PC-3 (cell line): ENCODE measurements around the gene TCTN2.

Experiments used
- EZH2 ChIP-seq: fragments of 300-600 bp; sonication (generic); IDR thresholded peaks from one replicate; pipeline ENCODE4 v1.6.1; 2017; ENCODE audit warnings: antibody characterized with exemption, mild to moderate bottlenecking, low read length; ENCODE audit not compliant: unreplicated experiment
- EZH2phosphoT487 ChIP-seq: fragments of 300-600 bp; sonication (generic); IDR thresholded peaks from 2 replicates; pipeline ENCODE4 v1.6.1; 2018; ENCODE audit warnings: mild to moderate bottlenecking, antibody characterized with exemption, low read length, borderline replicate concordance
- TF ChIP-seq, protein P1 (sequence below): fragments of 300-600 bp; sonication (generic); conservative IDR thresholded peaks from 2 replicates; pipeline ENCODE4 v1.5.1; 2017; ENCODE audit warnings: antibody characterized with exemption, low read depth, mild to moderate bottlenecking, low read length

DNA sequence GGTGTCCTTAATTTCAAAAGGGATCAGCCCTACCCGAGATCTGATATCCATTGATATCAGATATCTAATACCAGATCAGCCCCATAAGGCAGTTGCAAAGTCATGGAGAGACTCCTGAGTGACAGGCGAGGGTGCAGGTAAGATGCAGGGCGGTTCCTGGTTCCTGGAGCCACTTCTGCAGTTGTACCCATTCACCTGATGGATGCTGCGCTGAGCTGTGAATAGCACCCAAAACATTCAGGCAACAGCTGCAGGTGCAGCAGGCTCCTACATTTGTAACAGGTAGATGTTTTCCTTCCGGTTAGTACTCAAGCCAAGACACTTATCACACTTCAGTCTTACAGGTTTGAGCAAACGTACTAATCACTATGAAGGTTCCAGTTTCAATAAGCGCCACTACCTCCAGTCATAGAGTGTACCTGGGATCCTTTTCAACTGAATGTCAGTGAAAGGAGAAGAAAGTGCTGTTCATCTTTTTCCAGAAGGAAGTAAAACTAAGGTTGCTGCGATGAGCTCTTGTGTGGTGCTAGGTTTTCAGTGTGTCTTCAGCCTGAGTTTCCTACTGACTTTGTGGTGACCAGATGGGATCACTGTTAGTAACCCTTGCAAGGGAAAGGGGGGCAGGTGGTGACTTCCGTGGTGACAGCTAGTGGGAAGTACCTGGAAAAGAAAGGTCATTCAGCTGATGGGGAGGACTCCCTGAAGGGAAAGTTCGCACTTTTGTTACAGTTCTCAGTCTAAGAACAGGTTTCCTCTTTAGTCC lies 43.1 kb downstream of the TCTN2 start:
- TF ChIP-seq, protein P1, sequence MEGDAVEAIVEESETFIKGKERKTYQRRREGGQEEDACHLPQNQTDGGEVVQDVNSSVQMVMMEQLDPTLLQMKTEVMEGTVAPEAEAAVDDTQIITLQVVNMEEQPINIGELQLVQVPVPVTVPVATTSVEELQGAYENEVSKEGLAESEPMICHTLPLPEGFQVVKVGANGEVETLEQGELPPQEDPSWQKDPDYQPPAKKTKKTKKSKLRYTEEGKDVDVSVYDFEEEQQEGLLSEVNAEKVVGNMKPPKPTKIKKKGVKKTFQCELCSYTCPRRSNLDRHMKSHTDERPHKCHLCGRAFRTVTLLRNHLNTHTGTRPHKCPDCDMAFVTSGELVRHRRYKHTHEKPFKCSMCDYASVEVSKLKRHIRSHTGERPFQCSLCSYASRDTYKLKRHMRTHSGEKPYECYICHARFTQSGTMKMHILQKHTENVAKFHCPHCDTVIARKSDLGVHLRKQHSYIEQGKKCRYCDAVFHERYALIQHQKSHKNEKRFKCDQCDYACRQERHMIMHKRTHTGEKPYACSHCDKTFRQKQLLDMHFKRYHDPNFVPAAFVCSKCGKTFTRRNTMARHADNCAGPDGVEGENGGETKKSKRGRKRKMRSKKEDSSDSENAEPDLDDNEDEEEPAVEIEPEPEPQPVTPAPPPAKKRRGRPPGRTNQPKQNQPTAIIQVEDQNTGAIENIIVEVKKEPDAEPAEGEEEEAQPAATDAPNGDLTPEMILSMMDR = no peak
- no peak for TF ChIP-seq EZH2
- no peak for TF ChIP-seq EZH2phosphoT487
